Measurements from ENCODE around the gene ABHD14A. TPM values are rescaled to one million over a fixed set of nuclear protein-coding genes. Genes with fewer than 3 reads are reported as not detected.
A peak's percentile ranks its signal among the peaks of the same experiment; 100 is the strongest.

The ABHD14A gene
- total and polyA plus RNA-seq, 5 donors: 19.9 to 43.3 (median 23.9) TPM

GRCh38 chr3:51961011-51961410 lies 13.9 kb upstream of the ABHD14A start:
- Histone ChIP-seq H3K4me3 (ENCODE audit: low read length) (no peak overlapping the region), H3K4me1 (ENCODE audit: control insufficient read depth, insufficient read depth, low read length) (peaks cover 32% of the 10 kb centered on the region), H3K9me3 (ENCODE audit: control insufficient read depth, low read length) (no peaks in the 10 kb centered on the region), H3K27me3 (ENCODE audit: control insufficient read depth, insufficient read depth) (no peaks in the 10 kb centered on the region), H3K27ac (ENCODE audit: low read length) (no peak overlapping the region)
- WGBS: 91% methylated on average over 18 of the region's 18 CpGs
- intact Hi-C loops (cut with DNase I): no loop called here
- DNase-seq (peak in 2 of 3 donors; percentile 41 to 63), ATAC-seq (no peak)

DNA sequence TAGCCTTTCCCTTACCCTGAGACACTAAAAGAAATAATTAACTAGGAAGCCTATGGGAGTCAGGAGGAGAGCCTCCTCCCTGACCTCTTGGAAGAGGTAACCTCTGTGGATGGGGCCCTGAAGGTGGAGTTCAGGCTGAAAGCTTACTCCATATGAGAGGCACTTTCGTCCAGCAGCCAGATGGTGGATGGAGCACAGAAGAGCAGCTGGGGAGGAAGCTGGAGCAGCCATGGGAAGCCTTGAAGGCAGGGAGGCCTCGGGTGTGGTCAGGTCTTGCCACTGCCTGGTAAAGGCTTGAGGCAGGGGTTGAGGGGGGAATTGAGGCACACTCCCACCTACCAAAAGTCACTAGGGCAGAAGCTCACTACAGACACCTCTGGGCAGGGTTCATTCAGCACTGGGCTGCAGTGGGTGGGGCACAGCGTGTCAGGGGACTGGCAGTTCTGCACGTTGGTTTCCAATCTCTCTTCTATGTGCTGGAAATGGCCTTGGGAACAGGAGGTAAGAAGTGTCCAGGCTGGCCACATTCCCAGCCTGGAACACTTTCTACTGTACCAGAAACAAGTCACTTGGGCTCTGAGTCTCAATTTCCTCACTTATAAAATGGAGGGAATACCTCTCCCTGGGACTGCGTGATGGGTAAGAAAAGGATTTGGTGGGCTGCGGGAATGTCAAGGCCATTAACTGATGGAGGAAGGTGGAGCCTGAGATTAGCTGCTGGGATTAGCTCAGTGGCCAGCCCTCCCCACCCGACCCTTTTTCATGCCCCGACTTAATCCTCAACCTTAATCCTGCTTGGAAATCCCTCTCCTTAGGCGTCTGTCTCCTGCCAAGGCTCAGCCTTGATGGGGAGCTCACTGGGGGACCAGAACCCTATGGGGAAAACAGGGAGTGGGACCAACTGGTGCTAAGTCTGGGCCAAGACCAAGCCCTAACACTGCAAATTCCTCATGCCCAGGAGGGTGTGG lies 13.0 kb upstream of the ABHD14A start:
- WGBS: 56% methylated on average over 9 of the region's 9 CpGs
- peaks cover 33% of the 10 kb centered on the region for H3K4me1 ChIP-seq (ENCODE audit: control insufficient read depth, insufficient read depth, low read length)
- H3K27ac ChIP-seq (ENCODE audit: low read length): peak overlapping the region; percentile 66
- H3K4me3 ChIP-seq (ENCODE audit: low read length): no peak overlapping the region
- intact Hi-C loops (cut with DNase I): no loop called here
- H3K27me3 ChIP-seq (ENCODE audit: control insufficient read depth, insufficient read depth): no peaks in the 10 kb centered on the region
- ATAC-seq (peak; percentile 41 to 62), DNase-seq (peak in 2 of 3 donors; percentile 74 to 82)
- no peaks in the 10 kb centered on the region for H3K9me3 ChIP-seq (ENCODE audit: control insufficient read depth, low read length)

DNA sequence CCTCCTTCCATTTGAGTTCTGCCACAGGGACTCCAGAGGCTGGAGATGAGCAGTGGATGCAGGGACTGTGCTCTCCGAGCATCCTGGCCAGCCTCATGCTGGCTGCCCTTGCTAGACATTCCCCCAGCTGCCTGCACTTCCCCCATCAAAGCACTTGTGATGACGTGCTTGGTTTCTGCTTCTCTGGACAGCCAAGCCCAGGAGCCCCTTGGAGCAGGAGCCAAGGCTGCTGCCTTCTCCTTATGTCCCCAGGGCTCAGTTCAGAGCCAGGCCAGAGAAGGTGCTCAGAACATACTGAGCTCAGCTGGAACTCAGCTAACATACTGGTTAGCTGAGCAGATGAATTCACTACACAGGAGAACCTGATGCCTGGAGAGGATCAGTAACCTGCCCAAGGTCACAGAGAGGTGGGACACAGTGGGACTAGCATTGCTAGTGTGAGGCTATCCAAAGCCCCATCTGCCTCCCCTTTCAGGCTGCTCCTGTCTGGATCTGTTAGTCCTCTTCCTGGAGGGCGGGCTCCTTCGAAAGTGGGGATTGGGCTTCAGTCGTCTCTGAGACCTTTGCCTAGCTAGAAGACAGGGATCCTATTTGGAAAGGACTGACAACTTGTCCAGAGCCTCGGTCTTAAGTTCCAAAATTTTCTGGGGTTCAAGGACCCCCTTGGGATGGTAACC lies 11.9 kb upstream of the ABHD14A start:
- Histone ChIP-seq H3K27me3 (ENCODE audit: control insufficient read depth, insufficient read depth) (no peaks in the 10 kb centered on the region), H3K4me3 (ENCODE audit: low read length) (no peak overlapping the region), H3K4me1 (ENCODE audit: control insufficient read depth, insufficient read depth, low read length) (peaks cover 33% of the 10 kb centered on the region), H3K9me3 (ENCODE audit: control insufficient read depth, low read length) (no peaks in the 10 kb centered on the region), H3K27ac (ENCODE audit: low read length) (peak overlapping the region; percentile 66)
- WGBS: 67% methylated on average over 6 of the region's 6 CpGs
- intact Hi-C loops (cut with DNase I): no loop called here
- DNase-seq (peak in 2 of 3 donors; percentile 63 to 78), ATAC-seq (peak in 1 of 2 donors; percentile 2)

GRCh38 chr3:51963951-51964451 lies 10.9 kb upstream of the ABHD14A start:
- WGBS: 58% methylated on average over 12 of the region's 12 CpGs
- intact Hi-C loops (cut with DNase I): no loop called here
- Histone ChIP-seq H3K27me3 (ENCODE audit: control insufficient read depth, insufficient read depth) (no peaks in the 10 kb centered on the region), H3K4me1 (ENCODE audit: control insufficient read depth, insufficient read depth, low read length) (peaks cover 33% of the 10 kb centered on the region), H3K4me3 (ENCODE audit: low read length) (no peak overlapping the region), H3K9me3 (ENCODE audit: control insufficient read depth, low read length) (no peaks in the 10 kb centered on the region), H3K27ac (ENCODE audit: low read length) (peak overlapping the region; percentile 66)
- DNase-seq (peak in 2 of 3 donors; percentile 65 to 67), ATAC-seq (no peak)

- ATAC-seq (no peak), DNase-seq (peak in 1 of 3 donors; percentile 50)
Observed at GRCh38 chr3:51964521-51964920, 10.3 kb upstream of the ABHD14A start.

GRCh38 chr3:51966016-51966415 lies 8.8 kb upstream of the ABHD14A start:
- H3K9me3 ChIP-seq (ENCODE audit: control insufficient read depth, low read length): no peaks in the 10 kb centered on the region
- no peak overlapping the region for H3K27ac ChIP-seq (ENCODE audit: low read length)
- no peak for ATAC-seq
- H3K27me3 ChIP-seq (ENCODE audit: control insufficient read depth, insufficient read depth): no peaks in the 10 kb centered on the region
- H3K4me3 ChIP-seq (ENCODE audit: low read length): peak overlapping the region; percentile 78
- H3K4me1 ChIP-seq (ENCODE audit: control insufficient read depth, insufficient read depth, low read length): peaks cover 33% of the 10 kb centered on the region
- 60% methylated on average over 2 of the region's 2 CpGs for WGBS
- intact Hi-C loops (cut with DNase I): no loop called here
- peak in 2 of 3 donors; percentile 57 to 58 for DNase-seq

More at GRCh38 chr3:51964521-51964920, 10.3 kb upstream of the ABHD14A start:
- peaks cover 33% of the 10 kb centered on the region for H3K4me1 ChIP-seq (ENCODE audit: control insufficient read depth, insufficient read depth, low read length)
- WGBS: 68% methylated on average over 4 of the region's 4 CpGs
- no peak overlapping the region for H3K4me3 ChIP-seq (ENCODE audit: low read length)
- H3K27me3 ChIP-seq (ENCODE audit: control insufficient read depth, insufficient read depth): no peaks in the 10 kb centered on the region
- no peak overlapping the region for H3K27ac ChIP-seq (ENCODE audit: low read length)
- no peaks in the 10 kb centered on the region for H3K9me3 ChIP-seq (ENCODE audit: control insufficient read depth, low read length)
- intact Hi-C loops (cut with DNase I): no loop called here

GRCh38 chr3:51966486-51966885 lies 8.4 kb upstream of the ABHD14A start:
- H3K4me3 ChIP-seq (ENCODE audit: low read length): peak overlapping the region; percentile 78
- intact Hi-C loops (cut with DNase I): no loop called here
- H3K27ac ChIP-seq (ENCODE audit: low read length): peak overlapping the region; percentile 94
- H3K4me1 ChIP-seq (ENCODE audit: control insufficient read depth, insufficient read depth, low read length): peaks cover 33% of the 10 kb centered on the region
- ATAC-seq: no peak
- H3K9me3 ChIP-seq (ENCODE audit: control insufficient read depth, low read length): no peaks in the 10 kb centered on the region
- DNase-seq: peak in 2 of 3 donors; percentile 63 to 71
- H3K27me3 ChIP-seq (ENCODE audit: control insufficient read depth, insufficient read depth): no peaks in the 10 kb centered on the region
- WGBS: 57% methylated on average over 5 of the region's 5 CpGs

GRCh38 chr3:51966922-51967383 lies 7.9 kb upstream of the ABHD14A start:
- intact Hi-C loops (cut with DNase I): no loop called here
- Histone ChIP-seq H3K4me1 (ENCODE audit: control insufficient read depth, insufficient read depth, low read length) (peaks cover 29% of the 10 kb centered on the region), H3K9me3 (ENCODE audit: control insufficient read depth, low read length) (no peaks in the 10 kb centered on the region), H3K4me3 (ENCODE audit: low read length) (peak overlapping the region; percentile 78), H3K27me3 (ENCODE audit: control insufficient read depth, insufficient read depth) (no peaks in the 10 kb centered on the region), H3K27ac (ENCODE audit: low read length) (peak overlapping the region; percentile 94)
- no peak for DNase-seq
- 3% methylated on average over 33 of the region's 33 CpGs for WGBS
- peak in 1 of 2 donors; percentile 0 for ATAC-seq

DNA sequence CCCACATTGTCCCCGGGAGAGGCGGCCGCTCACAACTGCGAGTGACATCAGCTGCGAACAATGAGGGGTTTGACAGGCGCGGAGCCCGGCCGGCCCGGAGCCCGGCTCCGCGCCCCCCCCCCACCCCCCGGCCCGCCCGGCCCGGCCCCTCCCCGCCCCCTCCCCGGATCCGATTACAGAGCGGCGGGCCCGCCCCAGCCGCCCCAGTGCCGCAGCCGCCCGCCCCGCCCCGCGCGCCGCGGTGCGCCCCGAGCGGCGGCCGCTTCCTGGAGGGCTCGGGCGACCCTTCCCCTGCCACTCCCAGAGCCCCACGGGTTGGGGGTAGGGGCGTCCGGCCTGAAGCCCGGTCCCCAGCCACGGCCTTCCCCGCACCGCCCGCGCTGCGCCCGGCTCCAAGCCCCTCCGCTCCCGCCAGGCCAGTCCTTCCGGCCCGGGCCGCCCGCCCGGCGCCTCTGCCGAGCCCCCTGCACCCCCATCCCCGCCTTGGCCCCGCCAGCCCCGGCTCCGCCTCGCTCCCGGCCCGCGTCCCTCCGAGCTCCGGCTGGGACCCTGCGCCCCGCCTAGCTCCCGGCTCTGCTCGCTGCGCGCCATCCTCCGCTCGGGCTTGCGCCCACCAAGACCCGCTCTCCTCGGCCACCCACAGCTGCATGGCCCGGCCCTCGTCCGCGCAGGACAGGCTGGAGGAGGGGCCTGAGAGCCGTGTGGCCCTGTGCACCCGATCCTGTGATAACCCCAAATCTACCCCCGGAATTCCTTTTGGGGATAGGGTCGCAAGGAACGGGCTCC lies 7.3 kb upstream of the ABHD14A start, which contains the start of gene PCBP4:
PCBP4 (minus strand) TSS at position 71 of the 786 bp plus-strand sequence. CDS start 6,214 bp downstream, outside the sequence.
- DNase-seq (peak; percentile 86 to 93 (median 92)), ATAC-seq (peak; percentile 56 to 70)
- intact Hi-C loops (cut with DNase I): no loop called here
- no peaks in the 10 kb centered on the region for H3K9me3 ChIP-seq (ENCODE audit: control insufficient read depth, low read length)
- WGBS: under 1% methylated on average over 90 of the region's 90 CpGs
- peaks cover 27% of the 10 kb centered on the region for H3K4me1 ChIP-seq (ENCODE audit: control insufficient read depth, insufficient read depth, low read length)
- H3K4me3 ChIP-seq (ENCODE audit: low read length): peak within 1 kb of the TSS; percentile 78
- no peaks in the 10 kb centered on the region for H3K27me3 ChIP-seq (ENCODE audit: control insufficient read depth, insufficient read depth)
- H3K27ac ChIP-seq (ENCODE audit: low read length): peak within 1 kb of the TSS; percentile 94

DNA sequence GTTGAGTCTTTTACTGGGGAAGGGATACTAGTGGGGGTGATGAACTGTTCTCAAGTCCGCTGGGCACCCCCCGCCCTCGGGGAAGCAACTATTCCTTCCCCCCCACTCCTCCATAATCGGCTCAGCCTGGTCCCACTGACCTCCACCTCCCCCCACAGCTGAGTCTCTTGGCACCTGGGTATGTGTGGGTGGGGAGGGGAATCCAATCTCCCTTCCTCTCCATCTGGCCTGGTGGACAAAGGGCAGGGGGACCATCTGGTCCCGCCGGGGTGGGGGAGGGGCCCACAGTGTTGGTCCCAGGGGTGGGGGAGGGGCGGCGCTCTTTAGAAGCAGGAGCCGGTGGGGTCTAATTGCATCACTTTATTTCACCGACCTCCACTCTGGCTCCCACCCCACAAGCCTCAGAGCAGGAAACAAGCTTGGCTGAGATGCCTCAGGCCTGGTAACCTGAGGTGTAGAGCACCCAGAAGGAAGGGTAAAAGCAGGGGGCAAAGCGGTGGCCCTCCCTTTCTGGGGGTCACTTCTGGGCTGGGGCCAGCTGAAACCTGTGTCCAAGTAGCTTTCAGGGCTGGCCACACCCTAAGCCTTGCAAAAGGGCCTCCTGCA lies 6.6 kb upstream of the ABHD14A start:
- Histone ChIP-seq H3K27me3 (ENCODE audit: control insufficient read depth, insufficient read depth) (no peaks in the 10 kb centered on the region), H3K9me3 (ENCODE audit: control insufficient read depth, low read length) (no peaks in the 10 kb centered on the region), H3K27ac (ENCODE audit: low read length) (peak overlapping the region; percentile 85), H3K4me3 (ENCODE audit: low read length) (peak overlapping the region; percentile 78), H3K4me1 (ENCODE audit: control insufficient read depth, insufficient read depth, low read length) (peaks cover 23% of the 10 kb centered on the region)
- WGBS: 14% methylated on average over 11 of the region's 11 CpGs
- peak; percentile 1 to 12 for ATAC-seq
- DNase-seq: peak in 2 of 3 donors; percentile 63 to 75
- intact Hi-C loops (cut with DNase I): no loop called here

Data from right cardiac atrium (tissue), 5 donors.